SK-N-SH (cell line): ENCODE measurements around the gene CTNNA3. TPM values are rescaled to one million over a fixed set of nuclear protein-coding genes. Genes with fewer than 3 reads are reported as not detected.

Source experiments
- CTCF ChIA-PET: fragments of 300-600, 350-600 bp; formaldehyde crosslinking; extraction: SDS; loops from one replicate; lab custom pipeline; 2021; lab: Yijun Ruan, JAX
- POLR2A ChIA-PET: fragments of 350-600 bp; sonication (Branson Sonifier 250); formaldehyde crosslinking; extraction: SDS; loops from one replicate; lab custom pipeline; 2020; ENCODE audit warnings: antibody characterized with exemption, inconsistent platforms; lab: Yijun Ruan, JAX
- DNase-seq: peaks from one replicate; pipeline ENCODE4 v3.0.0; 2012
- H2AFZ ChIP-seq: fragments of 200-600 bp; sonication (generic); 2 replicates; pipeline ENCODE4 v1.8.1; 2016; ENCODE audit warnings: antibody characterized with exemption, mild to moderate bottlenecking, low read depth
- H3F3A ChIP-seq: fragments of 200-600 bp; sonication (generic); replicated peaks from 2 replicates; pipeline ENCODE3; 2016; ENCODE audit warnings: antibody characterized with exemption, mild to moderate bottlenecking; ENCODE audit not compliant: insufficient read depth
- H3K27ac ChIP-seq, 2 experiments: fragments of 200-500 bp in 1 of 2; fragments of 200-600 bp in 1 of 2; sonication (Bioruptor generic) in 1 of 2; sonication (generic), shearing (Covaris generic) in 1 of 2; 2 replicates each; pipeline versions ENCODE4 v1.5.1 to v1.6.1; 2014 to 2016; ENCODE audit warnings: low read depth in 2 of 2, inconsistent platforms in 1 of 2, low read length in 1 of 2, mild to moderate bottlenecking in 1 of 2, mixed read lengths in 1 of 2
- H3K27me3 ChIP-seq: fragments of 200-600 bp; sonication (generic), shearing (Covaris generic); 2 replicates; pipeline ENCODE4 v1.6.1; 2016; ENCODE audit warnings: mixed run types; ENCODE audit not compliant: insufficient read depth
- H3K36me3 ChIP-seq, 2 experiments: fragments of 200-500 bp in 1 of 2; fragments of 200-600 bp in 1 of 2; sonication (Bioruptor generic) in 1 of 2; sonication (generic) in 1 of 2; replicated peaks in 1 of 2; 2 replicates each; pipeline versions ENCODE3 to v1.5.1; 2014 to 2016; ENCODE audit warnings: low read length in 1 of 2, mild to moderate bottlenecking in 1 of 2; ENCODE audit not compliant: insufficient read depth in 2 of 2, control insufficient read depth in 1 of 2
- H3K4me1 ChIP-seq, 2 experiments: fragments of 200-500 bp in 1 of 2; fragments of 200-600 bp in 1 of 2; sonication (Bioruptor generic) in 1 of 2; sonication (generic), shearing (Covaris generic) in 1 of 2; 2 replicates each; pipeline versions ENCODE4 v1.5.1 to v1.6.1; 2014 to 2016; ENCODE audit warnings: low read depth in 1 of 2, low read length in 1 of 2, mixed run types in 1 of 2; ENCODE audit not compliant: insufficient read depth in 2 of 2, control insufficient read depth in 1 of 2
- H3K4me2 ChIP-seq: fragments of 200-600 bp; sonication (generic), shearing (Covaris generic); 2 replicates; pipeline ENCODE4 v1.6.1; 2017; ENCODE audit warnings: mixed run types
- H3K4me3 ChIP-seq, 2 experiments: fragments of 200-500 bp in 1 of 2; fragments of 200-600 bp in 1 of 2; sonication (Bioruptor generic) in 1 of 2; sonication (generic), shearing (Covaris generic) in 1 of 2; 2 replicates each; pipeline versions ENCODE4 v1.5.1 to v1.8.1; 2014 to 2016; ENCODE audit warnings: low read depth in 2 of 2, inconsistent platforms in 1 of 2, low read length in 1 of 2, mild to moderate bottlenecking in 1 of 2, mixed read lengths in 1 of 2, moderate library complexity in 1 of 2
- H3K79me2 ChIP-seq: fragments of 200-600 bp; sonication (generic); 2 replicates; pipeline ENCODE4 v1.8.1; 2017; ENCODE audit warnings: mild to moderate bottlenecking; ENCODE audit not compliant: insufficient read depth
- H3K9ac ChIP-seq: fragments of 200-600 bp; sonication (generic); 2 replicates; pipeline ENCODE4 v1.6.1; 2017; ENCODE audit warnings: mixed run types
- H3K9me2 ChIP-seq: fragments of 200-600 bp; sonication (generic); 2 replicates; pipeline ENCODE4 v1.6.1; 2017; ENCODE audit warnings: mixed run types
- H3K9me3 ChIP-seq: fragments of 200-600 bp; sonication (generic); 2 replicates; pipeline ENCODE4 v1.6.1; 2017; ENCODE audit warnings: mixed run types, mild to moderate bottlenecking, moderate library complexity
- H4K20me1 ChIP-seq: fragments of 200-600 bp; sonication (generic); 2 replicates; pipeline ENCODE4 v1.6.1; 2017; ENCODE audit warnings: mild to moderate bottlenecking, mixed run types; ENCODE audit not compliant: insufficient read depth
- CTCF ChIP-seq: fragments of 200-600 bp; sonication (generic); IDR thresholded peaks from 2 replicates; pipeline ENCODE4 v1.6.1; 2017; ENCODE audit warnings: antibody characterized with exemption, mild to moderate bottlenecking, moderate library complexity
- ELF1 ChIP-seq: IDR thresholded peaks from 2 replicates; pipeline ENCODE4 v1.4.0; 2012
- EP300 ChIP-seq, 2 experiments: IDR thresholded peaks; 2 replicates each; pipeline versions ENCODE4 v1.4.0 to v1.6.1; 2012; ENCODE audit warnings: borderline replicate concordance in 1 of 2, low read depth in 1 of 2, low read length in 1 of 2
- EZH2phosphoT487 ChIP-seq: fragments of 200-600 bp; sonication (generic); IDR thresholded peaks from 2 replicates; pipeline ENCODE4 v1.6.1; 2017; ENCODE audit warnings: low read depth, mixed run types, mild to moderate bottlenecking, antibody characterized with exemption, moderate library complexity, borderline replicate concordance
- GABPA ChIP-seq: IDR thresholded peaks from 2 replicates; pipeline ENCODE4 v1.4.0; 2012; ENCODE audit warnings: low read depth, mild to moderate bottlenecking
- GATA2 ChIP-seq: sonication (generic); formaldehyde crosslinking; IDR thresholded peaks from 2 replicates; pipeline ENCODE4 v1.5.0; 2020; ENCODE audit warnings: mild to moderate bottlenecking, missing genetic modification reagents
- JUND ChIP-seq: IDR thresholded peaks from 2 replicates; pipeline ENCODE4 v1.4.0; 2012
- MXI1 ChIP-seq: IDR thresholded peaks from 2 replicates; pipeline ENCODE4 v1.6.1; 2012; ENCODE audit warnings: mild to moderate bottlenecking, low read depth, low read length, improper control_type of control experiment
- NRF1 ChIP-seq: IDR thresholded peaks from 2 replicates; pipeline ENCODE4 v1.6.1; 2012; ENCODE audit warnings: low read depth, mild to moderate bottlenecking, low read length
- POLR2AphosphoS5 ChIP-seq: IDR thresholded peaks from 2 replicates; pipeline ENCODE4 v1.6.1; 2012; ENCODE audit warnings: low read depth, low read length
- RCOR1 ChIP-seq: fragments of 150-350 bp; IDR thresholded peaks from 2 replicates; pipeline ENCODE4 v1.6.1; 2017; ENCODE audit warnings: antibody characterized with exemption, low read length
- RFX5 ChIP-seq: IDR thresholded peaks from 2 replicates; pipeline ENCODE4 v1.6.1; 2012; ENCODE audit warnings: mild to moderate bottlenecking, improper control_type of control experiment, low read length
- RXRA ChIP-seq: IDR thresholded peaks from 2 replicates; pipeline ENCODE4 v1.4.0; 2012; ENCODE audit warnings: low read depth, mild to moderate bottlenecking, borderline replicate concordance
- TCF12 ChIP-seq: IDR thresholded peaks from 2 replicates; pipeline ENCODE4 v1.4.0; 2012
- TEAD4 ChIP-seq: IDR thresholded peaks from 2 replicates; pipeline ENCODE4 v1.4.0; 2012; ENCODE audit warnings: mild to moderate bottlenecking, borderline replicate concordance; ENCODE audit not compliant: insufficient read depth
- USF2 ChIP-seq: fragments of 150-350 bp; IDR thresholded peaks from 2 replicates; pipeline ENCODE4 v1.6.1; 2017; ENCODE audit warnings: antibody characterized with exemption, low read length, low read depth, borderline replicate concordance
- WGBS: methylation state at CpG from one replicate; pipeline ENCODE4 v1.1.6; 2017; ENCODE audit warnings: low lambda C conversion rate; 5-methylcytosine and 5-hydroxymethylcytosine counted together
- polyA plus RNA-seq, 3 experiments: library from polyadenylated mRNA; depleted of rRNA; stranded (reverse); fragments of >200 nt; gene quantifications; 2 replicates each; pipeline ENCODE4 v1.2.3, GENCODE V29; 2012
- TF ChIP-seq, protein P1 (sequence below): IDR thresholded peaks from 2 replicates; pipeline ENCODE4 v1.4.0; 2012; ENCODE audit warnings: low read depth
- TF ChIP-seq, protein P2 (sequence below): IDR thresholded peaks from 2 replicates; pipeline ENCODE4 v1.4.0; 2012; ENCODE audit warnings: low read depth, borderline replicate concordance
- TF ChIP-seq, protein P3 (sequence below): IDR thresholded peaks from 2 replicates; pipeline ENCODE4 v1.6.1; 2012; ENCODE audit warnings: mild to moderate bottlenecking, low read depth, low read length, moderate library complexity
- TF ChIP-seq, protein P4 (sequence below): fragments of 150-350 bp; IDR thresholded peaks from 2 replicates; pipeline ENCODE4 v1.6.1; 2016; ENCODE audit warnings: mild to moderate bottlenecking, low read depth, low read length

CTNNA3 gene
- polyA plus RNA-seq, 1 of the 3 experiments (the other 2 are of a cell fraction): not detected

- no peaks in the 10 kb centered on the region for H4K20me1 ChIP-seq
- no peaks in the 10 kb centered on the region for H3K36me3 ChIP-seq
- H3K4me1 ChIP-seq: no peaks in the 10 kb centered on the region
- WGBS: 21% methylated on average over 2 of the region's 2 CpGs
- no peaks in the 10 kb centered on the region for H3K79me2 ChIP-seq
- TF ChIP-seq, protein P1, sequence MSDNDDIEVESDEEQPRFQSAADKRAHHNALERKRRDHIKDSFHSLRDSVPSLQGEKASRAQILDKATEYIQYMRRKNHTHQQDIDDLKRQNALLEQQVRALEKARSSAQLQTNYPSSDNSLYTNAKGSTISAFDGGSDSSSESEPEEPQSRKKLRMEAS: no peak
- TF ChIP-seq ELF1 (no peak), RFX5 (no peak), RCOR1 (no peak), TCF12 (no peak), CTCF (no peak), TEAD4 (no peak), RXRA (no peak), JUND (no peak), EP300 (IDR thresholded peaks at IDR 0.05; ENCODE audit: borderline replicate concordance in 1 of 2, low read depth in 1 of 2, low read length in 1 of 2) (no peak), POLR2AphosphoS5 (no peak), GABPA (no peak), MXI1 (no peak), USF2 (no peak), NRF1 (no peak), GATA2 (CRISPR knock-in tag) (no peak), EZH2phosphoT487 (no peak)
- TF ChIP-seq, protein P2, sequence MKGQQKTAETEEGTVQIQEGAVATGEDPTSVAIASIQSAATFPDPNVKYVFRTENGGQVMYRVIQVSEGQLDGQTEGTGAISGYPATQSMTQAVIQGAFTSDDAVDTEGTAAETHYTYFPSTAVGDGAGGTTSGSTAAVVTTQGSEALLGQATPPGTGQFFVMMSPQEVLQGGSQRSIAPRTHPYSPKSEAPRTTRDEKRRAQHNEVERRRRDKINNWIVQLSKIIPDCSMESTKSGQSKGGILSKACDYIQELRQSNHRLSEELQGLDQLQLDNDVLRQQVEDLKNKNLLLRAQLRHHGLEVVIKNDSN: no peak
- TF ChIP-seq, protein P3, sequence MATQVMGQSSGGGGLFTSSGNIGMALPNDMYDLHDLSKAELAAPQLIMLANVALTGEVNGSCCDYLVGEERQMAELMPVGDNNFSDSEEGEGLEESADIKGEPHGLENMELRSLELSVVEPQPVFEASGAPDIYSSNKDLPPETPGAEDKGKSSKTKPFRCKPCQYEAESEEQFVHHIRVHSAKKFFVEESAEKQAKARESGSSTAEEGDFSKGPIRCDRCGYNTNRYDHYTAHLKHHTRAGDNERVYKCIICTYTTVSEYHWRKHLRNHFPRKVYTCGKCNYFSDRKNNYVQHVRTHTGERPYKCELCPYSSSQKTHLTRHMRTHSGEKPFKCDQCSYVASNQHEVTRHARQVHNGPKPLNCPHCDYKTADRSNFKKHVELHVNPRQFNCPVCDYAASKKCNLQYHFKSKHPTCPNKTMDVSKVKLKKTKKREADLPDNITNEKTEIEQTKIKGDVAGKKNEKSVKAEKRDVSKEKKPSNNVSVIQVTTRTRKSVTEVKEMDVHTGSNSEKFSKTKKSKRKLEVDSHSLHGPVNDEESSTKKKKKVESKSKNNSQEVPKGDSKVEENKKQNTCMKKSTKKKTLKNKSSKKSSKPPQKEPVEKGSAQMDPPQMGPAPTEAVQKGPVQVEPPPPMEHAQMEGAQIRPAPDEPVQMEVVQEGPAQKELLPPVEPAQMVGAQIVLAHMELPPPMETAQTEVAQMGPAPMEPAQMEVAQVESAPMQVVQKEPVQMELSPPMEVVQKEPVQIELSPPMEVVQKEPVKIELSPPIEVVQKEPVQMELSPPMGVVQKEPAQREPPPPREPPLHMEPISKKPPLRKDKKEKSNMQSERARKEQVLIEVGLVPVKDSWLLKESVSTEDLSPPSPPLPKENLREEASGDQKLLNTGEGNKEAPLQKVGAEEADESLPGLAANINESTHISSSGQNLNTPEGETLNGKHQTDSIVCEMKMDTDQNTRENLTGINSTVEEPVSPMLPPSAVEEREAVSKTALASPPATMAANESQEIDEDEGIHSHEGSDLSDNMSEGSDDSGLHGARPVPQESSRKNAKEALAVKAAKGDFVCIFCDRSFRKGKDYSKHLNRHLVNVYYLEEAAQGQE: no peak
- TF ChIP-seq, protein P4, sequence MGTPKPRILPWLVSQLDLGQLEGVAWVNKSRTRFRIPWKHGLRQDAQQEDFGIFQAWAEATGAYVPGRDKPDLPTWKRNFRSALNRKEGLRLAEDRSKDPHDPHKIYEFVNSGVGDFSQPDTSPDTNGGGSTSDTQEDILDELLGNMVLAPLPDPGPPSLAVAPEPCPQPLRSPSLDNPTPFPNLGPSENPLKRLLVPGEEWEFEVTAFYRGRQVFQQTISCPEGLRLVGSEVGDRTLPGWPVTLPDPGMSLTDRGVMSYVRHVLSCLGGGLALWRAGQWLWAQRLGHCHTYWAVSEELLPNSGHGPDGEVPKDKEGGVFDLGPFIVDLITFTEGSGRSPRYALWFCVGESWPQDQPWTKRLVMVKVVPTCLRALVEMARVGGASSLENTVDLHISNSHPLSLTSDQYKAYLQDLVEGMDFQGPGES: no peak
- H3F3A ChIP-seq: no peaks in the 10 kb centered on the region
- POLR2A ChIA-PET: no interaction called here
- no peak for DNase-seq
- CTCF ChIA-PET: no interaction called here
- H3K9ac ChIP-seq: no peak overlapping the region
- H3K27ac ChIP-seq: no peak overlapping the region
- H3K27me3 ChIP-seq: no peaks in the 10 kb centered on the region; the same call in 1 of the 2 replicates
- H3K4me2 ChIP-seq: no peak overlapping the region
- H3K4me3 ChIP-seq: no peak overlapping the region
- no peak overlapping the region for H2AFZ ChIP-seq
- no peaks in the 10 kb centered on the region for H3K9me3 ChIP-seq
- no peaks in the 10 kb centered on the region for H3K9me2 ChIP-seq
These were observed 310.4 kb downstream of the CTNNA3 start for GRCh38 chr10:67385566-67385965.
